ENCODE measurements around the gene SLC24A1. TPM values are rescaled to one million over a fixed set of nuclear protein-coding genes. Genes with fewer than 3 reads are reported as not detected.

Gene SLC24A1
- polyA plus RNA-seq, 1 donor (not counting 4 experiments of a cell fraction or from before 2014, with no cell fraction given) = 4.0 TPM

- DNase-seq (ENCODE audit: low read depth, low spot score) (no peak), FAIRE-seq (no peak)
- Histone ChIP-seq H3K27me3 (ENCODE audit: control insufficient read depth, extremely low read depth, insufficient read depth, low read length) (no peaks in the 10 kb centered on the region), H3K79me2 (ENCODE audit: control insufficient read depth, insufficient read depth, low read length) (peaks cover 13% of the 10 kb centered on the region), H3K4me1 (ENCODE audit: control insufficient read depth, extremely low read depth, insufficient read depth, low read length) (peaks cover 14% of the 10 kb centered on the region), H3K4me2 (ENCODE audit: control insufficient read depth, extremely low read depth, insufficient read depth, low read depth, low read length) (no peak overlapping the region), H3K9me3 (ENCODE audit: control insufficient read depth, low read depth, low read length) (no peaks in the 10 kb centered on the region), H3K9ac (ENCODE audit: control insufficient read depth, extremely low read depth, insufficient read depth, low read length) (no peak overlapping the region), H2AFZ (ENCODE audit: control insufficient read depth, low read length) (no peak overlapping the region), H3K36me3 (ENCODE audit: control insufficient read depth in 2 of 2, extremely low read depth in 1 of 2, insufficient read depth in 2 of 2, low read length in 2 of 2) (peaks cover 2 to 11% of the 10 kb centered on the region in 2 experiments), H3K4me3 (ENCODE audit: control insufficient read depth in 2 of 3, extremely low read depth in 1 of 3, insufficient read depth in 2 of 3, low read depth in 1 of 3, low read length in 3 of 3) (no peak overlapping the region), H3K27ac (ENCODE audit: control insufficient read depth, insufficient read depth, low read length) (no peak overlapping the region), H3K9me1 (ENCODE audit: control insufficient read depth, extremely low read depth, insufficient read depth, low read length) (no peaks in the 10 kb centered on the region), H4K20me1 (ENCODE audit: control insufficient read depth, extremely low read depth, insufficient read depth, low read length) (no peaks in the 10 kb centered on the region)
- dilution Hi-C loops (cut with MboI; ENCODE audit: extremely low pct_ligation_motif_present, low sequenced_read_pairs) = no loop called here
- TF ChIP-seq EZH2 (IDR thresholded peaks at IDR 0.05; ENCODE audit: low read length) = no peak
- no peak for TF ChIP-seq CTCF (optimal IDR thresholded peaks at IDR 0.05 in 1 of 3, IDR thresholded peaks at IDR 0.05 in 1 of 3, conservative IDR thresholded peaks at IDR 0.05 in 1 of 3; ENCODE audit: extremely low read depth in 1 of 3, insufficient read depth in 2 of 3, low read length in 3 of 3)
These were observed 18.2 kb upstream of the SLC24A1 start for GRCh38 chr15:65603559-65603958.

- Histone ChIP-seq H3K27me3 (ENCODE audit: control insufficient read depth, extremely low read depth, insufficient read depth, low read length) (no peaks in the 10 kb centered on the region), H3K9ac (ENCODE audit: control insufficient read depth, extremely low read depth, insufficient read depth, low read length) (peak within 1 kb of the TSS; percentile 97), H3K9me1 (ENCODE audit: control insufficient read depth, extremely low read depth, insufficient read depth, low read length) (no peaks in the 10 kb centered on the region), H3K4me3 (ENCODE audit: control insufficient read depth in 2 of 3, extremely low read depth in 1 of 3, insufficient read depth in 2 of 3, low read depth in 1 of 3, low read length in 3 of 3) (peak within 1 kb of the TSS; percentile 73 to 89 (median 75)), H4K20me1 (ENCODE audit: control insufficient read depth, extremely low read depth, insufficient read depth, low read length) (no peaks in the 10 kb centered on the region), H3K4me2 (ENCODE audit: control insufficient read depth, extremely low read depth, insufficient read depth, low read depth, low read length) (peak within 1 kb of the TSS; percentile 80), H3K27ac (ENCODE audit: control insufficient read depth, insufficient read depth, low read length) (peak within 1 kb of the TSS; percentile 95), H2AFZ (ENCODE audit: control insufficient read depth, low read length) (peak within 1 kb of the TSS; percentile 97), H3K9me3 (ENCODE audit: control insufficient read depth, low read depth, low read length) (no peaks in the 10 kb centered on the region), H3K36me3 (ENCODE audit: control insufficient read depth in 2 of 2, extremely low read depth in 1 of 2, insufficient read depth in 2 of 2, low read length in 2 of 2) (no peaks in the 10 kb centered on the region), H3K4me1 (ENCODE audit: control insufficient read depth, extremely low read depth, insufficient read depth, low read length) (peaks cover 19% of the 10 kb centered on the region), H3K79me2 (ENCODE audit: control insufficient read depth, insufficient read depth, low read length) (peaks cover 33% of the 10 kb centered on the region)
- TF ChIP-seq EZH2 (IDR thresholded peaks at IDR 0.05; ENCODE audit: low read length) = no peak
- peak; percentile 46 to 75 (median 54) for TF ChIP-seq CTCF (optimal IDR thresholded peaks at IDR 0.05 in 1 of 3, IDR thresholded peaks at IDR 0.05 in 1 of 3, conservative IDR thresholded peaks at IDR 0.05 in 1 of 3; ENCODE audit: extremely low read depth in 1 of 3, insufficient read depth in 2 of 3, low read length in 3 of 3)
- DNase-seq (ENCODE audit: low read depth, low spot score) = peak; percentile 40
- dilution Hi-C loops (cut with MboI; ENCODE audit: extremely low pct_ligation_motif_present, low sequenced_read_pairs) = no loop called here
- peak; percentile 60 for FAIRE-seq
These were observed 10.6 kb upstream of the SLC24A1 start, which contains the start of gene INTS14 for GRCh38 chr15:65610871-65611718. INTS14 (minus strand) TSS chr15:65611131; CDS start chr15:65607380, 3,751 bp downstream.

Measured in keratinocyte (primary cell).